Activated CD4-positive, alpha-beta T cell treated with anti-CD3 and anti-CD28 coated beads for 1 hour (primary cell): ENCODE results near the gene WDR31.
"Not testable (repeated sequence)": the region's sequence is repeated elsewhere in the genome, so short reads cannot be mapped to it uniquely, and the experiment has no call there.

ENCODE experiments used
- DNase-seq: peaks from one replicate; pipeline ENCODE4 v3.0.0-alpha.2; 2020

Gene WDR31

GRCh38 chr9:113340011-113340699, at the start of gene WDR31:
WDR31 (minus strand) TSS chr9:113340275; CDS start chr9:113332022, 8,253 bp downstream.
- DNase-seq: peak; percentile 72

GRCh38 chr9:113389451-113389850, 49.4 kb upstream of the WDR31 start:
- no peak for DNase-seq

GRCh38 chr9:113388833-113389232, 48.8 kb upstream of the WDR31 start:
- no peak for DNase-seq

GRCh38 chr9:113387560-113388230, 47.6 kb upstream of the WDR31 start:
- no peak for DNase-seq

GRCh38 chr9:113386571-113387393, 46.7 kb upstream of the WDR31 start:
- DNase-seq: no peak

- no peak for DNase-seq
These were observed 41.9 kb upstream of the WDR31 start for GRCh38 chr9:113381909-113382411.

- DNase-seq: not testable (repeated sequence)
These were observed 41.4 kb upstream of the WDR31 start for GRCh38 chr9:113381441-113381840.

- DNase-seq: no peak
These were observed 40.8 kb upstream of the WDR31 start for GRCh38 chr9:113380869-113381378.

GRCh38 chr9:113379829-113380210, 39.7 kb upstream of the WDR31 start:
- DNase-seq: not testable (repeated sequence)

- DNase-seq: not testable (repeated sequence)
These were observed 39.2 kb upstream of the WDR31 start for GRCh38 chr9:113379094-113379828.

GRCh38 chr9:113376634-113377567, 36.8 kb upstream of the WDR31 start, which contains the start of gene HDHD3:
HDHD3 (minus strand) TSS chr9:113376986; CDS start chr9:113374354, 2,632 bp downstream.
- peak; percentile 67 for DNase-seq

- no peak for DNase-seq
These were observed 35.3 kb upstream of the WDR31 start for GRCh38 chr9:113375057-113376023.

GRCh38 chr9:113373676-113374392, 33.8 kb upstream of the WDR31 start:
- DNase-seq: no peak

GRCh38 chr9:113373256-113373655, 33.2 kb upstream of the WDR31 start:
- no peak for DNase-seq

- no peak for DNase-seq
These were observed 32.0 kb upstream of the WDR31 start for GRCh38 chr9:113372059-113372458.

GRCh38 chr9:113370806-113371325, 30.8 kb upstream of the WDR31 start:
- DNase-seq: no peak

GRCh38 chr9:113369855-113370140, 29.7 kb upstream of the WDR31 start:
- no peak for DNase-seq

GRCh38 chr9:113368982-113369854, 29.1 kb upstream of the WDR31 start:
- no peak for DNase-seq
